GM12891 (cell line): ENCODE data around the gene CADM1.

ENCODE experiments used
- PAX5 ChIP-seq: IDR thresholded peaks from 2 replicates; pipeline ENCODE4 v1.6.1; 2011; ENCODE audit warnings: low read length, moderate library complexity, mild to moderate bottlenecking; ENCODE audit not compliant: insufficient read depth, severe bottlenecking
- POLR2A ChIP-seq: IDR thresholded peaks from 2 replicates; pipeline ENCODE4 v1.6.1; 2011; ENCODE audit warnings: low read depth, low read length, control low read depth
- POLR2AphosphoS5 ChIP-seq: IDR thresholded peaks from 2 replicates; pipeline ENCODE4 v1.6.1; 2011; ENCODE audit warnings: low read depth, low read length, control low read depth
- POU2F2 ChIP-seq: IDR thresholded peaks from 2 replicates; pipeline ENCODE4 v1.6.1; 2011; ENCODE audit warnings: low read depth, mild to moderate bottlenecking, control low read depth, low read length, moderate library complexity
- SPI1 ChIP-seq: IDR thresholded peaks from 2 replicates; pipeline ENCODE4 v1.6.1; 2011; ENCODE audit warnings: low read depth, low read length, control low read depth
- TAF1 ChIP-seq: IDR thresholded peaks from 2 replicates; pipeline ENCODE4 v1.6.1; 2011; ENCODE audit warnings: low read depth, low read length, control low read depth

- no peak for TF ChIP-seq POLR2A
- TF ChIP-seq POLR2AphosphoS5: no peak
- peak; percentile 89 for TF ChIP-seq POU2F2
- TF ChIP-seq TAF1: no peak
- peak; percentile 8; the same call in 1 of the 2 replicates for TF ChIP-seq SPI1
- no peak for TF ChIP-seq PAX5
Observed at GRCh38 chr11:115222218-115222862, 281.9 kb downstream of the CADM1 start.
